SK-N-DZ (cell line): ENCODE measurements around the gene FBXL4. TPM values are rescaled to one million over a fixed set of nuclear protein-coding genes. Genes with fewer than 3 reads are reported as not detected.

Experiments
- DNase-seq: peaks from one replicate; pipeline ENCODE4 v3.0.0-alpha.2; 2015; ENCODE audit warnings: low spot score
- polyA plus RNA-seq, 2 experiments: library from polyadenylated mRNA; depleted of rRNA; stranded (reverse); fragments of >200 nt; gene quantifications; 2 replicates each; pipeline ENCODE4 v1.2.3, GENCODE V29; 2014

The FBXL4 gene
- polyA plus RNA-seq (2014; cell fraction: cytosol; rRNA removed), result 7.7 and 9.1 TPM in 2 replicates
- polyA plus RNA-seq (2014; cell fraction: nucleus; rRNA removed), result 6.7 and 8.0 TPM in 2 replicates

DNA sequence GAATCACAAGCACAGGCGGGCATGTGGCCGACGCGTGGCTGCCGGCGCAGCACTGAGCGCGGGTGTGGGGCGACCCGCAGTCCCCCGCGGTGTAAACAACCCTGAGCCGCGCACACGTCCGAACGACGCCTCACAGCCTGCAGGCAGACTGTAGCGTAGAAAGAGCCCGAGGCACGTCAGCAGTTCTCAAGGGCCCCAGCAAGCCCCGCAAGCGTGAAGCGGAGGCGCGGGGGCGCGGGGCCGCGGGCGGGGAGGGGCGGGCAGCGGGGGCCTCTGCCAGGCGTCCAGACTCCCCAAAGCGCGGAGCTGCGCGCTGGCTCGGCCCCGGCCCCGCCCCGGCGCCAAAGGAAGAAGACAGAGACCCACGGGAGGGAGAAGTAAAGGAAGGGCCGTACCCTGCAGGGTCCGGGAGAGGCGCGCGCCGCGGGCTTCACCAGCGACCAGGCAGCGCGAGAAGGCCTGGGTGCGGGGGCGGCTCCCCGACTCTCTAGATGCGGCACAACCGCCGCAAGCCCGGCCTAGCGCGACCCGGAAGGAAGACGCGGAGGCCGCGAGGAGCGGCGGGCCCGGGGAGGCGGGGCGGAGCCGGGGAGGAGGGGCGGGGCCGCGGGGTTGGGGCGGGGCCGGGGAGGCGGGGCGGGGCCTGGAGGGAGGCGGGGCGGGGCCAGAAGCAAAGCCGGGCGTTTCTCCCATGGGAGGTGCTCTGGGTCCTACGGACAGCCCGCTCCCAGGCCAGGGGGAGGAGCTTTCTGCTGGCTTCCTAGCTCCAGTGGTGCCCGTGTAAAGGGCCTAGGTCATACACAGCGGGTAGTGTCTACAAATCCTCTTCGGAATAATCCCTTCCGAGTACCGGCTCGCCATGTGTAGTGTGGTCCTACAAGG is at the start of gene FBXL4:
FBXL4 (minus strand) TSS at position 536 of the 882 bp plus-strand sequence. CDS start 20,958 bp downstream, outside the sequence.
- DNase-seq, result peak; percentile 95

DNA sequence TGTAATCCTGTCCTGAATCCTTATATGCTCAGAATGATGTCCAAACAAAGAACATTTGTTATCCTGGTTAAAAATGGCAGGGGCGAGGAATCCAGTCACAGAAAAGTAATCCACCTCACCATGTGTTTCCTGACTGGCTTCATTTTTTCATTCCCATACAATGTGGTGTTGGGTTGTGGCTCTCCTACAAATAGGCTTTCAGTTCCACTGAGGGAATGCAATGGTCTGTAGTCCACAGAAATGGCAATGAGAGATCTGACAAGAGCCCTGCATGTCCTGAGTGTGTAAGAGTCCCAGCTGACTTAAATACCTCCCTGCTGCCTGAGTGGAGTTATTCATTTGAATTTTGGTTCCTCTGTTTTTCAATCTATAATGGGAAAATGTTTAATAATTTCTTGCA is 47.4 kb upstream of the FBXL4 start:
- DNase-seq, result no peak

DNA sequence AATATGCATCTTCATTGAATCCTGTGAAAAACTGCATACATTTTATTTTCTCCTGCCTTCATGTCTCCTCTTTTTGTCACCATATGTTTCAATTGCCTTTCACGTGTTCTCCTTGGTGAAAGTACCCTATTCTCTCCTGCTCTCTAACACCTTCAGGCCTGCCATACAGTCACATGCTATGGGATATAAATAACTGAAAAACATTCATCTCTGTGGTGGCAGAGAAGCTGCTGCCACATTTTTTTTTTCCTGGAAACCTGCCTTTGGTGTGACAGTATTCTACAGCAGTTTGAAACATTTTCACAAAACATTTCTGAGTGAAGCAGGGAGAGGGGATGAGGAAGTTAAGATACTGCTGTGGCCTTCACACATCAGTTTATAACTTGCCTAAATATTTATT is 44.8 kb upstream of the FBXL4 start:
- no peak for DNase-seq

DNA sequence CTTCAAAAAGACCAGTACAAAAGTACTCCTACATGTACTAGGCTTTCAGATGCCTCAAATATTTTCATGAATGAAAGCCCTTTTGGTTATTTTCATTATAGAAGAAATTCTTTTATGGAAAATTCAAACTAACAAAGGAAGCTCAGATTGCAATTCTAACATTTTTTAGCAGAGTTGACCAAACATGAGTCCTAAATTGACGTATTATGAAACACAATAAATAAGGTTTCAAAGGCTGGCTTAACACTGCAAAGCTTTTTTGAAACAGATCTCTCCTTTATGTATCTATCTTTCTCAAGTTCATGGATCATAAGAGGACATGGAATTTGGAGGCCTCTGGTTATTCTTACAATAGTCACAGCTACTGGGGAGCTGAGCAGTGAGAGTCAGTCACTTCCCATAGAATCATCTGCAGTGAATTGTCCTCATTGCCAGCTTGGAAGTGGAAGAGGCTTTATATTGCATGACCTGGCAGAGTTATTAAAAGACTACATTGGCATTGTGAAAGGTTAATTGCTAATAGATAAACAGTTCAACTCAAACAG is 38.4 kb upstream of the FBXL4 start:
- DNase-seq, result no peak

DNA sequence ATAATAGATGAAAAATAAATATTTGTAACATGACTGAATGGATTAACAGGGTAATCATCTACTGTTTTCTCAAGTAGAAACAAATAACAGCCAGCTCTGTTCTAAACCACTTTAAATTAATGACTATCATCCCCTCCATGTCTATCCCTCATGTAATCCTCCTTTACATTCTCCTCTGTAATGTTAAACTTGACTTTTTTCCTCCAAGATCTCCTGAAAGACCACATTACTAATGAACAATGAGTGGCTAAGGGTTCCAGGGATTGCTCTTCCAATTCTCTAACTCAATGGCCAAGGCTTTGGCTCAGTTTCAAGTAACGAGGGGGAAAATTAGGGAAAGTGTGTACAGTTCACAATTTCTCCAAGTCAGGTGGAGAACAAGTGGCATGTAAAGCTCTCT is 37.6 kb upstream of the FBXL4 start:
- DNase-seq, result no peak

DNA sequence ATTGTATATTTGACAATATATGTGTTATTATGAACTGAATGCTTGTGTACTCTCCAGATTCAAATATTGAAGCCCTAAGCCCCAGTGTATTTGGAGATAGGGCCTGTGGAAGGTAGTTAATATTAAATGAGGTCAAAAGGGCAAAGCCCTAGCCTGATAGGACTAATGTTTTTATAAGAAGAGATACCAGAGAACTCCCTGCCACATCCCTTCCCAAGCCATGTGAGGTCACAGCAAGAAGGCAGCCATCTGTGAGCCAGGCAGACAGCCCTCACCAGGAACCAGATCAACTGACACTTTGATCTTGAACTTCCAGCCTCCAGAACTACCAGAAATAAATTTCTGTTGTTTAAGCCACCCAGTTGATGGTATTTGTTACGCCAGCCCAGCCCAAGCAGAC is 36.4 kb upstream of the FBXL4 start:
- DNase-seq, result no peak

DNA sequence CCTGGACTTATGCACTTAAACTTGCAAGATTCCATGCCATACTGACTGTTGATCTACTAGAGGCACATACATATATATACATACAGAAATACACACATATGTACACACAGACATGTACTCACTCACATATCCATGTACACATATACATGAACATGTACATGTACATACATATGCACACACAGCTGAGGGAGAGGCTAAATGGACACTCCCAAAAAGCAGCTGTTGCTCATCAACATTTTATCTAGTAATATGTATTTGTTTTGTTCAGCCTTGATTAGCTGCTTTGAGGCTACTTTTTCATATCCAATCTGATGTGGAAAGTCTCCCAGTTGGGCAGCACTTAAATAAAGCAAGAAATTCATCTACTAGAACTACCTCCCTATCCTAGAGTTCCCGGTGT is 33.7 kb upstream of the FBXL4 start:
- no peak for DNase-seq

DNA sequence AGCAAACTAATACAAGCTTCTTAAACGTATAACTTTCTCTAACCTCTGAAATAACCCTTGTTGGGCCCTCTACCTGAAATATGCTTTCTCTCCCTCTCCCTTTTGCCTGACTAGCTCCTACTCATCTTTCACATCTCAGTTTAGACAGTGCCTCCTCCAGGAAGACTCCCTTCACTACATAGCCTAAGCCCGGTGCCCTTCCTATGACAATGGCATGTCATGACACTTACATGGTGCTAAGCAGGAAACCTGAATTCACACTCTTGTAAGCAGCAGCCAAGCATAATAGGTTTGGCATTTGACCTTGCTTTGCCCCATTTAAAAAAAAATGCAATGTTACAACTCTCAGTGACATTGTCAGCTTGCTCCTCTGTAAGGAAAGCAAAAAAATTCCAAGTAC is 33.1 kb upstream of the FBXL4 start:
- no peak for DNase-seq

DNA sequence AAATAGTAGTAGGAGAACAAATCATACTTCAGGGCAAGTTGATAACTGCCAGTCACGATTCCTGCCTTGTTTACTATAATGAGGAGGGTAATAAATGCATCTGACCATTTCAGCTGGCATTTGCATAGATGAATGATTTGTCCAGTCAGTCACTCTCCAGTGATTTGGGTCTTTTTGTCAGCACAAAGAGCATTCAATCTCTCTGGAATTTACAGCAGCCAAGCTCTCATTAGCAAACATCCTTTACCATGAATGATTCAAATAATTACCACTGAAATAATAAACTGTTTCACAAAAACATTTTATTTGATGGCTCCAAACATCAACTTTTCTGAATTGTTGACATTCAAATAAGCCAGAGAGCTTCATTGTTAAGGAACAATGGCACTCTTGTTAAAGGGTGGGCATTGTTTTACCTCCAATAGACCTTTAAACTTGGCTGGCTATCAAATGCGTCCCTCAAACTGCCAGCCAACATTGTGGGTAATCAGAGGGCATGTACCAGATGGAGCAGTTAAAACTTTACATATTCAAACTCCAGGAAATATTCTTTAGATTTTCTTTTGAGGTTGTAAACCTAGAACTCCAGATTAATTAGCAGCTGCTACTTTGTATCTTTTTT is 30.0 kb upstream of the FBXL4 start:
- no peak for DNase-seq

DNA sequence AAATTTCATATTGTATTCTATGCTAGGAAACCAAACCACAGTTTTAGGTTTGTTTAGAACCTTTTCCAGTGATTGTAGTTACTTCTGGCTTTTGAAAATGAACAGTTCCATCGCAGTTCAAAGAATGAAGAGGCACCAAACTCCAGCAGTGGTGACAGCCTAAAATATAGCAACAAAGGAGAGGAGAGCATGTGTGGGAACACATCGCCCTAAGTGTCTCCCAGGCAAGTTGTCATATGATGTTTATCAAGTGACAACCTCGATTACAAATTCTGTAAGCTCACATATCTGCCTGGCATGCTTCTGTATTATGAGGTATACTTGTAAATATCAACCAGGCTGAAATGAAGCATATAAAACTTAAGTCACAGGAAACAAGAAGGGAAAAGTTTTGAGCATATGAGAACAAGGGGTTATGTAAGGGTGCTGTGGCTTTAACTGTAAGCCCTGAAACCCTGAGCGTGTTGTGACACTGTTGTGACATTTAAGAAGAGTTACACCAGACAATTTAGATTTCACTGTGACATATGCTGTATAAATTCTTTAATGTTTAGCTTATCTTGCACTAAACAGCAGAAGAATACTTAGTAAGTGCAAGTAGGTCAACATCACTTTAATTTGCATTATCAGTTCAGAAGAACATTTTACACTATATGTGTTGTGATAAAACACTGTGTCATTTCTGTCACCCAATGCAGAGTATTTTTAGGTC is 29.1 kb upstream of the FBXL4 start:
- no peak for DNase-seq

DNA sequence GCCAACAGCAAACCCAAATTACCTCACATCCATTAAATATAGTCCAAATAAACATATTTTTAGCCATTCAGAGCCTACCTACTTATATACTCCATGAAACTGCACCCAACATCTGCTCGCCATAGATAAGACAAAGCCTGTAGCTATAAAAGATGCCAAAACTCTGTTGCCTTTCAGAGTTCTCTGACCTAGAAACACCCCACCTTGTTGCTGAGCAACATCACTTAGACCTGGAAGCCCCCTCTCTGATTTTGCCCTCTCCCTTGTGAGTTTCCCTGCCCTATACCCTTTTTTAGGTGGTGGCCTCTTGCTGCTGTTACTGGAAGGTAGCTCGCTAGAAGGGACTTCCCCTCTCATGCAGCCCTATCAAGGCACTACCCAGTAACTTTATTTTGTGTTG is 27.7 kb upstream of the FBXL4 start:
- no peak for DNase-seq

DNA sequence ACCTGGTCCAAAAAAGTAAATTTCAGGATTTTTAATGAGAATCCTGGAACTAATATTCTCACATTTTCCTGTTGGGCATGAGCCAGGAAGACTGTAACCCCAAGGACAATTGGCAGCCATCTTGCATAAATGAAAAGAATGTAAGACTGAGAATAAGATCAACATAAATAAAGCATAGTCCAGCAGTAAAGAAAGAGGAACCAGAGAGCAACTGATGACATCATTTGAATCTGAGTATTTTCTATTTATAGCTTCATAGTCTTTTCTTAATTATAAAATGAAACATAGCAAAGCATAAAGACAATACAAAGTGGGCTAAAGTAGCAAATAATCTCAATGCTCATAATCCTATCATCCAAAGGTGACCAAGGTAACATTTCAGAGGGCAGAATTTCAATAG is 26.6 kb upstream of the FBXL4 start:
- no peak for DNase-seq

DNA sequence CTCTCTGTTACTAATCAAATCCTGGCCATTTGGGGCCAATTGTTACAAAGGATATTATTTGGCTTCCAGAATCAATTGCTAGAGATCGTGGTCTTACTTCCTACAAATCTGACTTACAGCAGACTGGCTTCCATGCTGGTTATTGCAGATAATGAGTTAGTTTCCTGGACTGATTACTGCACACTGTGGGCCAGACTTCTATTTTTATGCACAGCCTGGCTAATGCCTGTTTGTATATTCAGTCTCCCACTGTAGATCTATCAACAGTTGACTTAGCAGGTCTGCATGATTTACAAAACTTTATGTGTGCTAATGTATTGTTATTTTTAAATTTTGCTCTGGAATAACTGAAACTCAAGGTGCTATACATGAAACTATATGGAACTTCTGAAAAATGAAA is 25.8 kb upstream of the FBXL4 start:
- DNase-seq, result no peak

DNA sequence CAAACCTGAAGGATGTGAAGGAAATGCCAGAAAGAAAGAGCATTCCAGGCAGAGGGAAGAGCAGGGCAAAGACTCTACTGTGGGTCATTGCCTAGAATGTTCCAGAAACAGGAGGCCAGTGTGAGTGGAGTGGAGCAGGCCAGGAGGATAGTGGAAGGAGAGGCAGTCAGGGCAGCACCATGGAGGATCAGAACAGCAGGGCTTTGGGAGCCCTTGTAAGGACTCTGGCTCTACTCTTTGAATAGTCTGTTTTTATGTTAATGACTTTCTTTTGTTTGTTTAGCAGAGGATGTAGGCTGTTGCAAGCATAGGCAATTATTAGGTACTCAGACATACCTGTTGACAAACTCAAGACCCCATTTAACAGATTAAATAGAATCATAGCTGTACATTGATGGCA is 23.6 kb upstream of the FBXL4 start:
- DNase-seq, result no peak

DNA sequence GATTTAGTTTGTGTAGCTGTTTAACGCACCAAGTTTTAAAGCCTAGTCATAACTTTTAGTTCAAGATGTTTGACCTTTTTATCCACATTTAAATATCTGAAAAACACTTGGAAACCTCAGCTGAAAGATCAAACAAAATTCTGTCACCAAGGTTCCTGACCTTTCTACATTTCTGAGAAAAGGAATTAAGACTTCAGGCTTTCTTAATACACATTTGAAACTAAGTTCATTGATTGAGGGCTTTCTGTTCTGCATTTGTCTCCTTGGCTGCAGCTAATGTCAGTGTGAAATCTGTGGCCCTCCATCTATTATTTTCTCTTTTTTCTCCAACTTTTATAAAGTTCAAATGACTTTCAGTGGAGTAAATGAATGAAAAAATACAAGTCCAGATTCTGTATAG is 22.7 kb upstream of the FBXL4 start:
- DNase-seq, result no peak

DNA sequence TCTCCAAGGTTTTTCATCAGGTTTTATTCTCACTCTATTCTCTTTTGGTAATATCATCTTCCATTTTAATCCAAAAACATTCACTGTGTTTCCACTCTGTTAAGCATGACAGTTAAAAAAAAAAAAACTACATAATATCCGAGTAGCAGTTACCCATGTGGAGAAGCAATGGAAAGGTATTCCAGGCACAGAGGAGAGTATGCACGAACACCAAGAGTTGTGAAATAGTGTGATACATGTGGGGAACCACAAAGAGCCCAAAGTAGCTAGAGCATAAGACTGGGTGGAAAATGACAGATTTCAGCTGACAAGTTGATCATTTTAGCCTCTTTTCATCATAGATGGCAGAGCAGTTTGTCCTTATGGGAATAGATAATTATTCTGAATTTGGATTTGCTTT is 19.9 kb upstream of the FBXL4 start:
- DNase-seq, result no peak

DNA sequence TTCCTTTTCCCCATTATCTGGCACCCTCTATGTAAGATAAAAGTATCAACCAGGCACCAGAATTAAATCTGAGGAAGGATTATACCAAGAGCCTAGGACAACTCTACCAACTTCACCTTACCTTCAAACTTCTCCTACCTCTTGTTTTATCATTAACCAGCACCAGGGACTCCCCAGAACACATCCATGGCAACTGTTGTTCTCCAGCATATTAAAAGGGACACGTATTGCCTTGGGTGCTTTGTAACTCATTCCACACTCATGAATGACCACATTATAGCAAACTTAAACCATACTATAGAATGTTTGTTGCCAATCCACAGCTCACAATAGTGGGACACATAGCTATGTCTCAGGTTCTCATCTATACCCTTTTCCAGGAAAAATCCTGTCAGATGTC is 11.9 kb upstream of the FBXL4 start:
- no peak for DNase-seq

DNA sequence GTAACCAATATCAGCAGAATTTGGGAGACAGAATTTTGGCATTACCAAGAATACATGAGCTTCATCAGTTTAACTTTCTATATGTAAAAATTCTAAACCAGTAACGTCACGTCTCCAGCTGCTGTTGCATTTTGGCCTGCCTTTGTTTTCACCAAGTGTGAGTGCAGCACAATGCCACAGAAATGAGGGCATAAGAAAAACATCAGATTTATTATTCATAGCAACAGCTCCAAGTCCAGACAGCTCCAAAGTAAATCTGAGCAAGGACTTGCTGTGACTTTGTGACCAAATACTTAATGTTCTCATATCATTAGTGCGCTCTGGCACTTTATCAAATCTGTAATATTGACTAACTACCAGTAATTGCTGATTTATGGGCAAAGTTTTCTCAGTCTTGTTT is 11.0 kb upstream of the FBXL4 start:
- DNase-seq, result no peak

DNA sequence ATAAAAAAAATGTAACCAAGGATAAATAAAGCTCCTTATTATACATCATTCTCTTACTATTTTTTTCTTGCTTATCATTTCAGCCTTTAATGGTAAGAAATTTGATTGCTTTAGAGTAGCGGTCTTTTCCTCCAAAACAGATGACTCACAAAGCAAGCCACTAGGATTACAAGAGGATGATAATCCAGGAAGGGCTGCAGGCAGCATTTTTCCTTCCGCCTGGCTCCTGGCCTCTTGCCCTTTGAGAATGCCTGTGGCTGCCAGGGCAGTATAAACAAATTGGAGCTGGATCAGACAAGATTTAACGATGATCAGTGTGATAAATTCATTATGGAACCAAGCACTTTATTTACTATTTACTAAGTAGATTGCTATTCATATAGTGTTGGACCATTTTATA is 9.7 kb upstream of the FBXL4 start:
- DNase-seq, result no peak

DNA sequence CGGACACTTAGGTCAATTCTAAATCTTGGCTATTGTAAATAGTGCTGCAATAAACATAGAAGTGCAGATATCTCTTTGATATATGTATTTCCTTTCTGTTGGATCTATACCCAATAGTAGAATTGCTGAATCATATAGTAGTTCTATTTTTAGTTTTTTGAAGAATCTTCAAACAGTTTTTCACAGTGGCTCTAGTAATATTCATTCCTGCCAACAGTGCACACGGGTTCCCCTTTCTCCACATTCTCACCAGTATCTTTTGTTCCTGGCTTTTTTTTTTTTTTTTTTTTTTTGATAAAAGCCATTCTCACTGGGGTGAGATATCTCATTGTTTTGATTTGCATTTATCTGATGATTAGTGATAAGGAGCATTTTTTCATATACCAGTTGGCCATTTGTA is 1.8 kb upstream of the FBXL4 start:
- no peak for DNase-seq

DNA sequence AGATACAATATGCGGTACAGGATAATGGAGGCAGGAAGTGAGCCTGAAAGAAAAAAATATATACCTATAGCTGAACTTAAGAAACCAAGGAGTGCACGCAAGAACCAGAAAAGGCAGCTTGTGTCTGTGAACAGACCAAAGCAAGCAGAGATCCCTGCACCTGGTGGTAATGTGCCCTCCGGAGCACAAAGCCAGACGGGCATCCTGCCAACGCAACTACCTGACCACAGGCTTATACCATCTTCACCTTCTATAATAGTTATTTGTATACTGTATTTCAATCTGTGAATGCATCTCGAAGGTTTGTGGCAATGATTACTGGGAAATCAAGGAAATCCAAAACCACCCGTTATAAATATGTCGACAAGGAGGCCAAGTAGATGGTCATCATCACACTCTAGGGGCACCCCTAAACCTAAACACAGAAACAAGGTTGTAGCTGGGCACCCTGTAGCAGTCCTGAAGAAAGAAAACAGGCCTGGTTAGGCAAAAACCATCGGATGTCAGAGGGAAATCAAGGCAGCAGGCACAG is 801 bp downstream of the FBXL4 start:
- no peak for DNase-seq
